Measurements from ENCODE around the gene EXOC3.
"Not testable (repeated sequence)": the region's sequence is repeated elsewhere in the genome, so short reads cannot be mapped to it uniquely, and the experiment has no call there.

Gene EXOC3

GRCh38 chr5:474840-475661 lies 32.1 kb downstream of the EXOC3 start:
- DNase-seq: peak; percentile 51

GRCh38 chr5:475704-476101 lies 32.7 kb downstream of the EXOC3 start:
- no peak for DNase-seq

- no peak for DNase-seq
Measured at GRCh38 chr5:476102-476813, 33.3 kb downstream of the EXOC3 start.

- DNase-seq: no peak
Measured at GRCh38 chr5:476814-477175, 33.8 kb downstream of the EXOC3 start.

GRCh38 chr5:477247-477646 lies 34.3 kb downstream of the EXOC3 start:
- DNase-seq: no peak

- DNase-seq: no peak
Measured at GRCh38 chr5:477871-478270, 34.9 kb downstream of the EXOC3 start.

GRCh38 chr5:478369-478981 lies 35.5 kb downstream of the EXOC3 start:
- no peak for DNase-seq

GRCh38 chr5:478982-479535 lies 36.1 kb downstream of the EXOC3 start:
- no peak for DNase-seq

- DNase-seq: no peak
Measured at GRCh38 chr5:479566-480319, 36.8 kb downstream of the EXOC3 start.

GRCh38 chr5:481347-481746 lies 38.4 kb downstream of the EXOC3 start:
- no peak for DNase-seq

GRCh38 chr5:482021-482420 lies 39.0 kb downstream of the EXOC3 start:
- DNase-seq: no peak

GRCh38 chr5:482506-482905 lies 39.5 kb downstream of the EXOC3 start:
- DNase-seq: no peak

GRCh38 chr5:483011-483410 lies 40.0 kb downstream of the EXOC3 start:
- no peak for DNase-seq

GRCh38 chr5:483434-484140 lies 40.6 kb downstream of the EXOC3 start:
- peak; percentile 4 for DNase-seq

- DNase-seq: no peak
Measured at GRCh38 chr5:484556-484955, 41.6 kb downstream of the EXOC3 start.

- peak; percentile 14 for DNase-seq
Measured at GRCh38 chr5:485113-485945, 42.4 kb downstream of the EXOC3 start.

- DNase-seq: no peak
Measured at GRCh38 chr5:485946-486491, 43.0 kb downstream of the EXOC3 start.

GRCh38 chr5:486597-486996 lies 43.6 kb downstream of the EXOC3 start:
- not testable (repeated sequence) for DNase-seq

- DNase-seq: no peak
Measured at GRCh38 chr5:488241-488640, 45.3 kb downstream of the EXOC3 start.

- no peak for DNase-seq
Measured at GRCh38 chr5:488744-489688, 46.0 kb downstream of the EXOC3 start.
